Smooth muscle cell (in vitro differentiated cells): ENCODE measurements around the gene HSP90AB1. TPM values are rescaled to one million over a fixed set of nuclear protein-coding genes. Genes with fewer than 3 reads are reported as not detected.

Source experiments
- DNase-seq: peaks from one replicate; lab custom pipeline; 2025; ENCODE audit not compliant: unreplicated experiment; lab: John Stamatoyannopoulos, UW
- H2AFZ ChIP-seq: fragments of 200-600 bp; sonication (generic); 2 replicates; pipeline ENCODE4 v1.6.0; 2016; ENCODE audit warnings: antibody characterized with exemption, low read depth, mild to moderate bottlenecking
- H3F3A ChIP-seq: fragments of 200-600 bp; sonication (generic); 2 replicates; pipeline ENCODE4 v1.6.0; 2017; ENCODE audit warnings: antibody characterized with exemption, low read depth
- H3K27ac ChIP-seq: fragments of 200-600 bp; sonication (generic); 2 replicates; pipeline ENCODE4 v1.5.1; 2016; ENCODE audit warnings: low read depth, mild to moderate bottlenecking
- H3K27me3 ChIP-seq: fragments of 200-600 bp; sonication (generic); 2 replicates; pipeline ENCODE4 v1.6.1; 2016; ENCODE audit warnings: low read depth, mild to moderate bottlenecking
- H3K36me3 ChIP-seq: fragments of 200-600 bp; sonication (generic); 2 replicates; pipeline ENCODE4 v1.5.1; 2016; ENCODE audit warnings: low read depth
- H3K4me1 ChIP-seq: fragments of 200-600 bp; sonication (generic); 2 replicates; pipeline ENCODE4 v1.5.1; 2016; ENCODE audit warnings: low read depth
- H3K4me2 ChIP-seq: fragments of 200-600 bp; sonication (generic); 2 replicates; pipeline ENCODE4 v1.6.0; 2016; ENCODE audit warnings: mild to moderate bottlenecking
- H3K4me3 ChIP-seq: fragments of 200-600 bp; sonication (generic); 2 replicates; pipeline ENCODE4 v1.5.1; 2016; ENCODE audit warnings: mild to moderate bottlenecking
- H3K79me2 ChIP-seq: fragments of 200-600 bp; sonication (generic); 2 replicates; pipeline ENCODE4 v1.6.0; 2016; ENCODE audit warnings: low read depth, mild to moderate bottlenecking
- H3K9ac ChIP-seq: fragments of 200-600 bp; sonication (generic); 2 replicates; pipeline ENCODE4 v1.6.0; 2016; ENCODE audit warnings: low read depth
- H3K9me3 ChIP-seq: fragments of 200-600 bp; sonication (generic); replicated peaks from 2 replicates; pipeline ENCODE4 v1.5.1; 2016; ENCODE audit warnings: low read depth
- H4K20me1 ChIP-seq: fragments of 200-600 bp; sonication (generic); 2 replicates; pipeline ENCODE4 v1.6.0; 2016; ENCODE audit warnings: low read depth
- WGBS: methylation state at CpG from one replicate; pipeline ENCODE4 v1.1.7; 2016; ENCODE audit warnings: low lambda C conversion rate; 5-methylcytosine and 5-hydroxymethylcytosine counted together
- polyA plus RNA-seq: library from polyadenylated mRNA; unstranded; fragments of >200 nt; fragmentation: Nextera tagmentation; extraction: Ambion mirVana; gene quantifications from 2 replicates; pipeline ENCODE4 v1.2.1, GENCODE V29; 2016
- total RNA-seq: library from RNA; depleted of rRNA; stranded (reverse); fragments of >200 nt; gene quantifications from 2 replicates; pipeline ENCODE4 v1.2.3, GENCODE V29; 2014
- TF ChIP-seq, protein P1 (sequence below): fragments of 200-600 bp; sonication (generic); IDR thresholded peaks from 2 replicates; pipeline ENCODE4 v1.5.1; 2017; ENCODE audit warnings: borderline replicate concordance, mild to moderate bottlenecking, antibody characterized with exemption; ENCODE audit not compliant: insufficient read depth, poor library complexity, severe bottlenecking

HSP90AB1 gene
- total and polyA plus RNA-seq, 2 experiments from 2014 or later, result 408 to 736 TPM

DNA sequence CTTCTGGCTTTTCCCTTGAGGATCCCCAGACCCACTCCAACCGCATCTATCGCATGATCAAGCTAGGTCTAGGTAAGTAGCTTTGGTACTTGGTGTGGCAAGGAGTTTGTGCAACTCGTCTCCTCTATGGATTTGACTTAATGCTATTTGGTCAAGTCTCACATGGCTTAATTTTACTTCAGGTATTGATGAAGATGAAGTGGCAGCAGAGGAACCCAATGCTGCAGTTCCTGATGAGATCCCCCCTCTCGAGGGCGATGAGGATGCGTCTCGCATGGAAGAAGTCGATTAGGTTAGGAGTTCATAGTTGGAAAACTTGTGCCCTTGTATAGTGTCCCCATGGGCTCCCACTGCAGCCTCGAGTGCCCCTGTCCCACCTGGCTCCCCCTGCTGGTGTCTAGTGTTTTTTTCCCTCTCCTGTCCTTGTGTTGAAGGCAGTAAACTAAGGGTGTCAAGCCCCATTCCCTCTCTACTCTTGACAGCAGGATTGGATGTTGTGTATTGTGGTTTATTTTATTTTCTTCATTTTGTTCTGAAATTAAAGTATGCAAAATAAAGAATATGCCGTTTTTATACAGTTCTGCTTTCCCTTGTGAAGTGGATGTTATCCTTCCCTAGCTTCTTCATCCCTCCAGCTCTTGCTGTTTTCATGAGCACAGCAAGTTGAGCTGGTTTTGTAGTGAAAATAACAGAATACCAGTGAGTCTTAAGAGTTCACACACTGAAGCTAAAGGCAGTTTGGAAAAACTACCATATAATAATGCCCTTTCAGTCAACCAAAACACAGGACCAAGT lies 6.6 kb downstream of the HSP90AB1 start:
- Histone ChIP-seq H3K9ac (no peak overlapping the region), H3K4me1 (peaks cover 26% of the 10 kb centered on the region), H3K4me3 (no peak overlapping the region), H3K27me3 (no peaks in the 10 kb centered on the region), H3K9me3 (no peaks in the 10 kb centered on the region), H3K36me3 (peaks cover 35% of the 10 kb centered on the region), H3K79me2 (peaks cover 66% of the 10 kb centered on the region), H2AFZ (no peak overlapping the region), H3F3A (peaks cover 66% of the 10 kb centered on the region), H4K20me1 (peaks cover 82% of the 10 kb centered on the region), H3K4me2 (no peak overlapping the region), H3K27ac (peak overlapping the region; percentile 7)
- 86% methylated on average over 10 of the region's 10 CpGs for WGBS
- DNase-seq, result no peak
- TF ChIP-seq, protein P1, sequence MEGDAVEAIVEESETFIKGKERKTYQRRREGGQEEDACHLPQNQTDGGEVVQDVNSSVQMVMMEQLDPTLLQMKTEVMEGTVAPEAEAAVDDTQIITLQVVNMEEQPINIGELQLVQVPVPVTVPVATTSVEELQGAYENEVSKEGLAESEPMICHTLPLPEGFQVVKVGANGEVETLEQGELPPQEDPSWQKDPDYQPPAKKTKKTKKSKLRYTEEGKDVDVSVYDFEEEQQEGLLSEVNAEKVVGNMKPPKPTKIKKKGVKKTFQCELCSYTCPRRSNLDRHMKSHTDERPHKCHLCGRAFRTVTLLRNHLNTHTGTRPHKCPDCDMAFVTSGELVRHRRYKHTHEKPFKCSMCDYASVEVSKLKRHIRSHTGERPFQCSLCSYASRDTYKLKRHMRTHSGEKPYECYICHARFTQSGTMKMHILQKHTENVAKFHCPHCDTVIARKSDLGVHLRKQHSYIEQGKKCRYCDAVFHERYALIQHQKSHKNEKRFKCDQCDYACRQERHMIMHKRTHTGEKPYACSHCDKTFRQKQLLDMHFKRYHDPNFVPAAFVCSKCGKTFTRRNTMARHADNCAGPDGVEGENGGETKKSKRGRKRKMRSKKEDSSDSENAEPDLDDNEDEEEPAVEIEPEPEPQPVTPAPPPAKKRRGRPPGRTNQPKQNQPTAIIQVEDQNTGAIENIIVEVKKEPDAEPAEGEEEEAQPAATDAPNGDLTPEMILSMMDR, result peak; percentile 43

DNA sequence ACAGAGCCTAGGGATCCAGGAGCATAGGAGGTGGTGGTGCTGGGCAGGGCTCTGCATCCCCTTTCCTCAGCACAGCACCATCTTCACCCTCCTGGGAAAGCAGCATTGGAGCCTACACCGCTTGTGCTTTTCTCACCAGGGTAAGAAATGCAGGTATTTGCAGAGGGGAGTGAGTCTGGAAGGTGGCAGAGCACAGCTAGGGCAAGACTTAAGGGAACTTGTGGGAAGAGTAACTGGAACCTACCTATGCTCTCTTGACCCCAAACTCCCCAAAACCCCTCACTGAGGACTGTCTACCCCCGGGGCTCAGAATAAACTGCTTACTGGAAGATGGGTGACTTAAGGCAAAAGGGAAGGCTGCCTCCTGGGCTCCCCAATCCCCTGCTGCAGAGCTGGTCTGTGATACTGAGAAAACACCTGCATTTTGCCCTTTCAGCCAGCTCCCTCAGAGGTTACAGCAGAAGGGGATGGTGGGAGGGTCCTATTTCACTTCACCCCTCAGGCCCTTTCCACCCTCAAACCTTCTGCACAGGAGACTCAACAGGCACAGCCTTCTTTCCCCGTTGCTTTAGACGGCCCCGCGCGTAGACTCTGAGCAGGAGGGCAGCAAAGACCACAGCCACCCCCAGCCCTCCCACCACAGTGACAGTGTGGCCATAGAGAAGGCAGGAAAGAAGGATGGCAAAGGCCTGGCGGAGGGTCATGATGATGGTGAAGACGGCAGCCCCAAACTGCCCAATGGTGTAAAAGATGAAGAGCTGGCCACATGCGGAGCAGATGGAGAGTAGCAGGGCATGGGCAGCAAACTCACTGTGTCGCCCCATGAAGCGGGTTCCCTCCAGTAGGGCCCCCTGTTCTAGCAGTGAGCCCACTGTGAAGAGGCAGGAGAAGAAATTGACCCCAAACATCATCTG lies 7.5 kb downstream of the HSP90AB1 start:
- Histone ChIP-seq H3K79me2 (peaks cover 57% of the 10 kb centered on the region), H3K9me3 (no peaks in the 10 kb centered on the region), H3K4me3 (no peak overlapping the region), H4K20me1 (peaks cover 72% of the 10 kb centered on the region), H3K9ac (no peak overlapping the region), H3K27me3 (no peaks in the 10 kb centered on the region), H3K36me3 (peaks cover 32% of the 10 kb centered on the region), H3F3A (peaks cover 62% of the 10 kb centered on the region), H3K4me1 (peaks cover 17% of the 10 kb centered on the region), H3K4me2 (no peak overlapping the region), H2AFZ (no peak overlapping the region), H3K27ac (peak overlapping the region; percentile 7)
- DNase-seq, result no peak
- TF ChIP-seq, protein P1, result no peak
- WGBS, result 85% methylated on average over 12 of the region's 12 CpGs

DNA sequence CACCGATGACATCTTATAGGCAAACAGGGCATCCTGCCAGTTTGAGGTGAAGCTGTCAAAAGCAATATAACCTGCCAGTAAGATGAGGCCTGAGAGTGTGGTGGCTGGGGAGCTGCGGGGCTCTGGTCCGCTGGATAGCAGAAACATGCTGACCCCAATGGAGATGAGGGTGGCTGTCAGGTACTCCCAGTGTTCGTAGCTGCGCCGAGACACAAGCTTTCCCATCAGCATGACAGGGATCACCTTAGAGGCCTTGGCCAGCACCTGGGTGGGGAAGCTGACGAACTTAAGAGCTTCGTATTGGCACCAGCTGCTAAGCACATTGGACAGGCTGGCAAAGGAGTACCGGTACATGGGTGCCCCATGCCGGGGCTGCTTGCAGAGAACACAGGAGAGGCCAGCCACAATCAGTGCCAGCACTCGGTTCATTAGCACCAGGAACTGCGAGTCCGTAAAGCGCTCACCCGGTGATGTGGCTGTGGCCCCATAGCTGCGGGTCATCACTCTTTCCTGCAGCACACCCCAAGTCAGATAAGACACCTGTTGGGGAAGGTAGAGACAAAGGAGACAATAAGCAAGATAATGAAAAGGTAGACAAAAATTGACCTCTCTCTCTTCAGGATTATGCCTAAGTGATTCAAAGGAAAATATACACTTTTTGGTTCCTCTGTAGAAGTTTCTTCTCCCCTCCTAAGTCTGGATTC lies 8.4 kb downstream of the HSP90AB1 start:
- no peak overlapping the region for H3K9ac ChIP-seq
- no peaks in the 10 kb centered on the region for H3K27me3 ChIP-seq
- DNase-seq, result no peak
- no peaks in the 10 kb centered on the region for H3K9me3 ChIP-seq
- no peak overlapping the region for H2AFZ ChIP-seq
- H4K20me1 ChIP-seq, result peaks cover 64% of the 10 kb centered on the region
- H3K4me3 ChIP-seq, result no peak overlapping the region
- H3K27ac ChIP-seq, result peak overlapping the region; percentile 80
- peak overlapping the region; percentile 100 for H3K4me2 ChIP-seq
- peaks cover 49% of the 10 kb centered on the region for H3K79me2 ChIP-seq
- TF ChIP-seq, protein P1, result no peak
- peaks cover 55% of the 10 kb centered on the region for H3F3A ChIP-seq
- H3K36me3 ChIP-seq, result peaks cover 25% of the 10 kb centered on the region
- peaks cover 13% of the 10 kb centered on the region for H3K4me1 ChIP-seq
- WGBS, result 87% methylated on average over 16 of the region's 16 CpGs
